Measurements from ENCODE around the gene KMT2C.
A peak's percentile ranks its signal among the peaks of the same experiment; 100 is the strongest.
"Not testable (repeated sequence)": the region's sequence is repeated elsewhere in the genome, so short reads cannot be mapped to it uniquely, and the experiment has no call there.

The KMT2C gene

GRCh38 chr7:152355474-152356057, 80.2 kb downstream of the KMT2C start:
- DNase-seq (ENCODE audit: low spot score) = no peak

- peak; percentile 29 for DNase-seq (ENCODE audit: low spot score)
These were observed 81.7 kb downstream of the KMT2C start for GRCh38 chr7:152354061-152354460.

DNA sequence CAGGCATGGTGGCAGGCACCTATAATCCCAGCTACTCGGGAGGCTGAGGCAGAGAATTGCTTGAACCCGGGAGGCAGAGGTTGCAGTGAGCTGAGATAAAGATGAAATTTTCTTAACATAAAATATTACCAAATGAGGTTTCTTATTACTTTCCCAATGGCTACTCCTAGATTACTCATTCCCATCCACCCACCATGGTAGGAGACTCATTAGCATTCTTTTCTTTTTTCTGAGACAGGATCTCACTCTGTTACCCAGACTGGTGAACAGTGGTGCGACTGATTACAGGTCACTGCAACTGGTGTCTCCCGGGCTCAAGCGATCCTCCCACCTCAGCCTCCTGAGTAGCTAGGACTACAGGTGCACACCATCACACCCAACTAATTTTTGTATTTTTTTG, 82.5 kb downstream of the KMT2C start:
- DNase-seq (ENCODE audit: low spot score) = not testable (repeated sequence)

- not testable (repeated sequence) for DNase-seq (ENCODE audit: low spot score)
These were observed 84.1 kb downstream of the KMT2C start for GRCh38 chr7:152351747-152352146.

DNA sequence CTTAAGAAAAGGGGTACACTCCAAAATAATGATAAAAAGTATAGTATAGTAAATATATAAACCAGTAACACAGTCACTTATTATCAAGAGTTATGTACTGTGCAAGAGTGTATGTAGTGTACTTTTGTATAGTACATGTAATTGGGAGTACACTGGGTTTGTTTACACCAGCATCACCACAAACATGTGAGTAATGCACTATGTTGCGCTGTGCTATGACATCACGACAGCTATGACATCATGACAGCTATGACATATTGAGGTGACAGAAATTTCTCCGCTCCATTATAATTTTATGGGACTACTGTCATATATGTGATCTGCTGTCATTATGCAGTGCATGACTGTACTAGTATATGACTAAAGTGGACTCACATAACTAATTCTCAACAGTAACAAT, 84.6 kb downstream of the KMT2C start:
- DNase-seq (ENCODE audit: low spot score) = no peak

- no peak for DNase-seq (ENCODE audit: low spot score)
These were observed 87.9 kb downstream of the KMT2C start for GRCh38 chr7:152347888-152348287.

GRCh38 chr7:152344253-152344652, 91.5 kb downstream of the KMT2C start:
- no peak for DNase-seq (ENCODE audit: low spot score)

GRCh38 chr7:152342796-152343195, 93.0 kb downstream of the KMT2C start:
- DNase-seq (ENCODE audit: low spot score) = no peak

DNA sequence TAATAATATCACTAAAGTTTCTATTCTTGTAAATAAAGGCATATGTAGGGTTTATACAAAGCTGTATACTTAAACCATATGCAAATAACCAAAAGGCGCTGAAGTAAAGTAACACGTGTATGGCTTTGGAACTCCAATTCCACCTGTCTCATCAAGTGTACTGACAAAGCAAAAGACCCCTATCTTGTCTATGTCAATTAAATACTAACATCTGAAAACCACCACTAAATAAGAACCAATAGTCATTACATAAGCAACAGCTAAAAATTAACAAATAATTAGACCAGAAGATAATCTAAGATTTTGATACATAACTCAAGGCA, 93.9 kb downstream of the KMT2C start:
- DNase-seq (ENCODE audit: low spot score) = no peak

DNA sequence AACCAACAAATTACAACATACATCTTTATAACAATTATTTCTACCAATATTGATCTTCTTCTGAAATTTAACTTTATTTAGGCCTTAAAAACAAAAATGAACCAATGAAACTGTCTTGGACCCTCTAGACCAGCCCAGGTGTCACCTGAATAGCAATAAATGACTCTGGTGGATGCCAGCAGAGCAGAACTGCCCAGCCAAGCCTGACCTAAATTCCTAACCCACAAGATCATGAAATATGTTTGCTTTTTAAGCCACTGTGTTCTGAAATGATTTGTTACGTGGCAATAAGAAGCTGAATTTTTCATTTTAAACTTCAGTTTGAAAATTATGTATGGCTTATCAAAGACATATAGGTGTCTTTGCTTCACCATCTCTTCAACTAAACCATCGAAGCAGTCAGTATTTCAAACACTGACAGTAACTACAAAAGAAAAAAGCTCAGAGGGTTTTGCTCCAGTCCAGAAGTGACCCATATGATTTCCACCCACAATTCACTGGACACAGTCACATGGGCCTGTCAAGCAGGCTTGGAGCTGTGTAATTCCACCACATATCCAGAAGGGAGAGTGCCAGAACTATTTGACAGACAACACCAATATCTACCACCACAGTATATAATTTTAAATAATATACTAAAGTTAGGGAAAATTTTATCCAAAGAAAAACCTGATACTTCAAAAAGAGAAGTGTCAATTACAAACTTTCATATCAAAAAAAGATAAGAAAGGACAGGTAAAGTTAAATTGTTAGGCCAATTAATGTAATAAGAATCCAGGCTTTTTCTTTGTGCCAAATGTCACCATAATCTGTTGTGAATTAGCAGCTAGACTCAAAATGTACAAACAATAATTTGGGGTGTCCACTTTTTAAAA, 94.5 kb downstream of the KMT2C start:
- DNase-seq (ENCODE audit: low spot score) = peak; percentile 66

- no peak for DNase-seq (ENCODE audit: low spot score)
These were observed 95.6 kb downstream of the KMT2C start for GRCh38 chr7:152340161-152340560.

GRCh38 chr7:152338561-152338960, 97.2 kb downstream of the KMT2C start:
- no peak for DNase-seq (ENCODE audit: low spot score)

DNA sequence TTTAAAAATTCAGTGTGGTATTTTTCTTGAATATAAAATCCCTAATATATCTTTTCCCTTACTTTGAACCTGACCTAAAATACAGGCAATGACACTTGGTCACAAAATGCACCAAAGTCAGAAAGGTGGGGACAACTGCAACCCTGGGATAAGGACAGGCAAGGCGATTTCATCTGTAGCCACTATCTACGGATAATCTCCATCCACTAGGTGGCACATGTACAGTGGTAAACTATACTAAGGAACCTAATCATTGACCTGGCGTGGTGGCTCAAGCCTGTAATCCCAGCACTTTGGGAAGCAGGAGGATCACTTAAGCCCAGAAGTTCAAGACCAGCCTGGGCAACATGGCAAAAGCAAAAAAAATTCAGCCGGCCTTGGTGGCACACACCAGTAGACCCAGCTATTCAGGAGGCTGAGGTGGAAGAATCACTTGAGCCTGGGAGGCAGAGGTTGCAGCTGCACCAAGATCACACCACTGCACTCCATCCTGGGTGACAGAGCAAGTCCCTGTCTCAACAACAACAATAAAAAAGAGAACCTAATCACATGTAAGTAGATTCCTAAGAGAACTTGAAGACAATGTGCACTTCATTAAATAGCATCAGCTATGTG, 98.9 kb downstream of the KMT2C start:
- peak; percentile 23 for DNase-seq (ENCODE audit: low spot score)

- DNase-seq (ENCODE audit: low spot score) = no peak
These were observed 99.8 kb downstream of the KMT2C start for GRCh38 chr7:152335900-152336571.

DNA sequence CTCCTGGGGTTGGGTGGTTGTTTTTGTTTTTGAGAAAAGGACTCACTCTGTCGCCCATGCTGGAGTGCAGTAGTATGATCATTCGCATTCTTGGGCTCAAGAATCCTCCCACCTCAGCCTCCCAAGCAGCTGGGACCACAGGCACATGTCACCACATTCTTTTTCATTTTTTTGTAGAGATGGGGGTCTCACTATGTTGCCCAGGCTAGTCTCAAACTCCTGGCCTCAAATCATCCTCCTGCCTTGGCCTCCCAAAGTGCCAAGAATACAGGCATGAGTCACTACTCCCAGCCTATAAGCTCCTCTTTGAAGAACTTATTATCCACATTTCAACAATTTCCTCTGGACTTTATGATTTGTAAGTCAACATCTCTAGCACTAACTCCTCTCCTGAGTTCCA, 102.7 kb downstream of the KMT2C start:
- DNase-seq (ENCODE audit: low spot score) = no peak

DNA sequence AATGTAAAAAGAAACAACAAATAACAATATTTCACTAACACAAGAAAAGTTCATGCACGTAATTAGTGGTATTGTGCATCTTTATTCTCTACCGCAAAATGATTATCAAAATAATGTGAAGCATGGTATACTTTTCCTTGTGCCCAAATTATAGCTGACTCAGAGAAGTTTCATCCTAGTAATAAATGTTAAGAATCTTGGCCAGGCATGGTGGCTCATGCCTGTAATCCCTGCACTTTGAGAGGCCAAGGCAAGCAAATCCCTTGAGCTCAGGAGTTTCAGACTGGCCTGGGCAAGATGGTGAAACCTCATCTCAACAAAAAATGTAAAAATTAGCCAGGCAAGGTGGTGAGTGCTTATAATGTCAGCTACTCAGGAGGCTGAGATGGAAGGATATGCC, 105.0 kb downstream of the KMT2C start:
- DNase-seq (ENCODE audit: low spot score) = no peak

- no peak for DNase-seq (ENCODE audit: low spot score)
These were observed 106.3 kb downstream of the KMT2C start for GRCh38 chr7:152329469-152329868.

GRCh38 chr7:152328234-152328633, 107.6 kb downstream of the KMT2C start:
- DNase-seq (ENCODE audit: low spot score) = no peak

GRCh38 chr7:152315845-152316244, 120.0 kb downstream of the KMT2C start:
- DNase-seq (ENCODE audit: low spot score) = no peak

- DNase-seq (ENCODE audit: low spot score) = peak; percentile 26
These were observed 121.8 kb downstream of the KMT2C start for GRCh38 chr7:152313831-152314604.

GRCh38 chr7:152313217-152313616, 122.6 kb downstream of the KMT2C start:
- no peak for DNase-seq (ENCODE audit: low spot score)

DNA sequence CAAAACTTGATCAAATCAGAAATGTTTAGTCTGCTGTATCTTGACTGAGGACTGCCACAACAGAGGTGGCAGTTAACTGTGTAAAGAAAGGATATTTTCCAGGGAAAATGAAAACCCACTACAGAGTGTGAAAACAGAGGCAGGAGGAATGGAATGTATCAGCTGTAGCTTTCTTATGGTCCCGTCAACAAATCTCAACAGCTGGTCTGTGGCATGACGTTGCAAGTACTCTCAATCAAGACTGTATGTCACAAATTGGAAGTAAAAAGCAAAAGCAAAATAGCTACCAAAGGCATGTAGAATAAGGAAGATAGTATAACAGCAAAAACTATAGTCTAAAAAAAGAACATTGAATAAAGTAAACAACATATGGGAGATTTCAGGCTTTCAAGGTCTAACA, 123.5 kb downstream of the KMT2C start:
- DNase-seq (ENCODE audit: low spot score) = no peak
